Chondrocyte (in vitro differentiated cells): Measurements from ENCODE around the gene TFB2M. TPM values are rescaled to one million over a fixed set of nuclear protein-coding genes. Genes with fewer than 3 reads are reported as not detected.

Experiments used
- DNase-seq: peaks from one replicate; pipeline ENCODE4 v3.0.0; 2021; ENCODE audit warnings: mixed read lengths, low spot score
- H3K27ac Mint-ChIP-seq: one replicate; pipeline ENCODE4 v1.8.0; 2021; ENCODE audit warnings: mild to moderate bottlenecking, moderate library complexity, mixed read lengths; ENCODE audit not compliant: unreplicated experiment
- H3K27me3 Mint-ChIP-seq: 2 replicates; pipeline ENCODE4 v1.8.0; 2021; ENCODE audit warnings: low read depth, mixed read lengths
- H3K36me3 Mint-ChIP-seq: 2 replicates; pipeline ENCODE4 v1.8.0; 2021; ENCODE audit warnings: low read depth, mixed read lengths
- H3K4me1 Mint-ChIP-seq: 2 replicates; pipeline ENCODE4 v1.8.0; 2021; ENCODE audit warnings: low read depth, mild to moderate bottlenecking, mixed read lengths
- H3K4me3 Mint-ChIP-seq: one replicate; pipeline ENCODE4 v1.8.0; 2021; ENCODE audit warnings: mild to moderate bottlenecking, moderate library complexity, mixed read lengths; ENCODE audit not compliant: unreplicated experiment
- H3K9me3 Mint-ChIP-seq: 2 replicates; pipeline ENCODE4 v1.8.0; 2021; ENCODE audit warnings: low read depth, mixed read lengths
- CTCF ChIP-seq: fragments of 200-600 bp; sonication (generic); IDR thresholded peaks from 2 replicates; pipeline ENCODE4 v1.5.0; 2021; ENCODE audit warnings: antibody characterized with exemption, mild to moderate bottlenecking, moderate library complexity
- total RNA-seq: library from RNA; stranded (reverse); gene quantifications from 3 replicates; pipeline ENCODE4 v1.2.1, GENCODE V29; 2021

Gene TFB2M
- total RNA-seq, 1 donor from 2014 or later, result 10.6 TPM

GRCh38 chr1:246515390-246516005 is 50.6 kb downstream of the TFB2M start:
- DNase-seq, result no peak
- H3K4me3 Mint-ChIP-seq, result no peak overlapping the region
- no peaks in the 10 kb centered on the region for H3K27me3 Mint-ChIP-seq
- peaks cover 4% of the 10 kb centered on the region for H3K36me3 Mint-ChIP-seq
- no peak for TF ChIP-seq CTCF
- peaks cover 19% of the 10 kb centered on the region for H3K9me3 Mint-ChIP-seq
- no peak overlapping the region for H3K27ac Mint-ChIP-seq
- H3K4me1 Mint-ChIP-seq, result no peaks in the 10 kb centered on the region

GRCh38 chr1:246513619-246514343 is 52.3 kb downstream of the TFB2M start:
- TF ChIP-seq CTCF, result no peak
- H3K27ac Mint-ChIP-seq, result no peak overlapping the region
- peaks cover 19% of the 10 kb centered on the region for H3K9me3 Mint-ChIP-seq
- no peak overlapping the region for H3K4me3 Mint-ChIP-seq
- no peaks in the 10 kb centered on the region for H3K4me1 Mint-ChIP-seq
- no peak for DNase-seq
- peaks cover 4% of the 10 kb centered on the region for H3K36me3 Mint-ChIP-seq
- H3K27me3 Mint-ChIP-seq, result no peaks in the 10 kb centered on the region

GRCh38 chr1:246513041-246513440 is 53.0 kb downstream of the TFB2M start:
- Mint-ChIP-seq H3K4me3 (no peak overlapping the region), H3K9me3 (peaks cover 19% of the 10 kb centered on the region), H3K4me1 (no peaks in the 10 kb centered on the region), H3K27me3 (no peaks in the 10 kb centered on the region), H3K36me3 (peaks cover 4% of the 10 kb centered on the region), H3K27ac (no peak overlapping the region)
- no peak for DNase-seq
- no peak for TF ChIP-seq CTCF

- Mint-ChIP-seq H3K36me3 (peaks cover 4% of the 10 kb centered on the region), H3K27me3 (no peaks in the 10 kb centered on the region), H3K27ac (no peak overlapping the region), H3K4me3 (no peak overlapping the region), H3K9me3 (peaks cover 19% of the 10 kb centered on the region), H3K4me1 (peaks cover under 1% of the 10 kb centered on the region)
- DNase-seq, result no peak
- TF ChIP-seq CTCF, result no peak
Measured at GRCh38 chr1:246512635-246513034, 53.4 kb downstream of the TFB2M start.

- no peak overlapping the region for H3K4me3 Mint-ChIP-seq
- no peak for DNase-seq
- no peak overlapping the region for H3K27ac Mint-ChIP-seq
- no peaks in the 10 kb centered on the region for H3K27me3 Mint-ChIP-seq
- H3K4me1 Mint-ChIP-seq, result peaks cover 5% of the 10 kb centered on the region
- peaks cover 19% of the 10 kb centered on the region for H3K9me3 Mint-ChIP-seq
- no peak for TF ChIP-seq CTCF
- H3K36me3 Mint-ChIP-seq, result peaks cover 4% of the 10 kb centered on the region
Measured at GRCh38 chr1:246512230-246512629, 53.8 kb downstream of the TFB2M start.
